ENCODE data around the gene FREM3. TPM values are rescaled to one million over a fixed set of nuclear protein-coding genes. Genes with fewer than 3 reads are reported as not detected.

Gene FREM3
- total and polyA plus RNA-seq, 7 donors: under 0.01 TPM; not detected in 6

- H3K9me3 ChIP-seq: no peaks in the 10 kb centered on the region
- intact Hi-C loops (cut with DNase I): no loop called here
- no peak overlapping the region for H3K27ac ChIP-seq
- no peak overlapping the region for H3K4me3 ChIP-seq
- no peaks in the 10 kb centered on the region for H3K36me3 ChIP-seq
- DNase-seq: no peak
- no peaks in the 10 kb centered on the region for H3K4me1 ChIP-seq
- TF ChIP-seq POLR2AphosphoS5 (IDR thresholded peaks at IDR 0.05) (no peak), EP300 (IDR thresholded peaks at IDR 0.05) (no peak), POLR2A (IDR thresholded peaks at IDR 0.05) (no peak)
- TF ChIP-seq, protein P1, sequence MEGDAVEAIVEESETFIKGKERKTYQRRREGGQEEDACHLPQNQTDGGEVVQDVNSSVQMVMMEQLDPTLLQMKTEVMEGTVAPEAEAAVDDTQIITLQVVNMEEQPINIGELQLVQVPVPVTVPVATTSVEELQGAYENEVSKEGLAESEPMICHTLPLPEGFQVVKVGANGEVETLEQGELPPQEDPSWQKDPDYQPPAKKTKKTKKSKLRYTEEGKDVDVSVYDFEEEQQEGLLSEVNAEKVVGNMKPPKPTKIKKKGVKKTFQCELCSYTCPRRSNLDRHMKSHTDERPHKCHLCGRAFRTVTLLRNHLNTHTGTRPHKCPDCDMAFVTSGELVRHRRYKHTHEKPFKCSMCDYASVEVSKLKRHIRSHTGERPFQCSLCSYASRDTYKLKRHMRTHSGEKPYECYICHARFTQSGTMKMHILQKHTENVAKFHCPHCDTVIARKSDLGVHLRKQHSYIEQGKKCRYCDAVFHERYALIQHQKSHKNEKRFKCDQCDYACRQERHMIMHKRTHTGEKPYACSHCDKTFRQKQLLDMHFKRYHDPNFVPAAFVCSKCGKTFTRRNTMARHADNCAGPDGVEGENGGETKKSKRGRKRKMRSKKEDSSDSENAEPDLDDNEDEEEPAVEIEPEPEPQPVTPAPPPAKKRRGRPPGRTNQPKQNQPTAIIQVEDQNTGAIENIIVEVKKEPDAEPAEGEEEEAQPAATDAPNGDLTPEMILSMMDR (IDR thresholded peaks at IDR 0.05): no peak
- WGBS, 2 donors: 32 to 70% methylated on average over 1 of the region's 1 CpG
- no peaks in the 10 kb centered on the region for H3K27me3 ChIP-seq
Observed at GRCh38 chr4:143712155-143712550, 11.7 kb upstream of the FREM3 start.

DNA sequence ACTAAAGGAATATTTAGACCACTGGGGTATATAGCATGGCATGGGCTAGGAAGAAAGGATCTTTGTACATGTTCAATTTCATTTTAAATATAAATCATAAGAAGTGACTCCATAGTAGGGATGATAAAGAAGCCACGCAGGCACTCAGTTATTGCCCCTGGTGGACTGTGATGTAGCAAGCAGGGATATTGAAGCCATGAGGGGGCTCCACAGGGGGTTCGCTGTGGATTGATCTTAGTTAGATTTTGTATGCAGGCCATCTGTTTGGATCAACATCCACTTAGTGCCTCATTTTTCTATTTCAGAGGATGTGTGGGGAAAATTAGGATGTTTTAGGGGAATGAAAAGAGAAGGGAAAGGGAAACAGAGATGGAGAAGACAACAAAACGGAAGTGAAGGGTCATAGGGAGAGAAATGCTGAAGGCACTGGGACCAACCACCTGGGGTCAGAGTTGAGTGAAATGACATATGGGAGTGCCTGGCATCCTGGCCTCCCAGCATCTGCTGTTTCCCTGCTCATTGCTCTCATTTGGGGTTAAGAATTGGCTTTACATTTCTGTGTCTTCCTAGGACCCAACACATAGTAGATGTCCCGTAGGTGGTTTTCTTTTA, 11.2 kb upstream of the FREM3 start:
- TF ChIP-seq POLR2A (IDR thresholded peaks at IDR 0.05) (no peak), POLR2AphosphoS5 (IDR thresholded peaks at IDR 0.05) (no peak), EP300 (IDR thresholded peaks at IDR 0.05) (no peak)
- TF ChIP-seq, protein P1 (IDR thresholded peaks at IDR 0.05): no peak
- H3K4me3 ChIP-seq: no peak overlapping the region
- no peak overlapping the region for H3K27ac ChIP-seq
- intact Hi-C loops (cut with DNase I): no loop called here
- 84 to 92% methylated on average over 4 of the region's 4 CpGs for WGBS, 2 donors
- H3K9me3 ChIP-seq: no peaks in the 10 kb centered on the region
- no peaks in the 10 kb centered on the region for H3K4me1 ChIP-seq
- DNase-seq: no peak
- H3K27me3 ChIP-seq: no peaks in the 10 kb centered on the region
- H3K36me3 ChIP-seq: no peaks in the 10 kb centered on the region

DNA sequence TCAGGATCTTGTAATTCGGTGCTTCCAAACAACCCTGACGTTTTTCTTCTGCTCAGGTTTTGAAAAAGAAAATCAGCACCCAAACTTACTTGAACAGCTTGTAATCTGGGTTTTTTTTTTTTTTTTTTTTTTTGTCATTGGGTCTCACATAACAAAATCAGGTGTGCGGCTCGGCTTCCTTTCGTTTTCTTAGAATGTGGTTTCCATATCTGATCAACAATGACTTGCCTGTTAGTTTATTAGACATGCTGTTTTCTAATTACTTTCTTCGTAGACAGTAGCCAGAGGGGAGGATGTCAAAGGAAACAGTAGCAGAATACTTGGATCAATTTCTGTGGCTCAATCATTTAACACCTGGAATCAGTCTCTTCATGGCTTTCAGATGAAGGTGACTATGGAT, 890 bp upstream of the FREM3 start:
- peaks cover 14 to 51% (median 23%) of the 10 kb centered on the region in 3 donors for H3K27me3 ChIP-seq
- no peak for DNase-seq
- no peak overlapping the region for H3K4me3 ChIP-seq
- TF ChIP-seq, protein P1 (IDR thresholded peaks at IDR 0.05): no peak
- no peak for TF ChIP-seq POLR2A (IDR thresholded peaks at IDR 0.05)
- no peak for TF ChIP-seq EP300 (IDR thresholded peaks at IDR 0.05)
- no peak for TF ChIP-seq POLR2AphosphoS5 (IDR thresholded peaks at IDR 0.05)
- H3K9me3 ChIP-seq: no peaks in the 10 kb centered on the region
- H3K27ac ChIP-seq: no peak overlapping the region
- no peaks in the 10 kb centered on the region for H3K36me3 ChIP-seq
- 25 to 56% methylated on average over 6 of the region's 6 CpGs for WGBS, 2 donors
- peaks cover 0 to 19% (median 18%) of the 10 kb centered on the region in 4 donors for H3K4me1 ChIP-seq
- intact Hi-C loops (cut with DNase I): no loop called here

DNA sequence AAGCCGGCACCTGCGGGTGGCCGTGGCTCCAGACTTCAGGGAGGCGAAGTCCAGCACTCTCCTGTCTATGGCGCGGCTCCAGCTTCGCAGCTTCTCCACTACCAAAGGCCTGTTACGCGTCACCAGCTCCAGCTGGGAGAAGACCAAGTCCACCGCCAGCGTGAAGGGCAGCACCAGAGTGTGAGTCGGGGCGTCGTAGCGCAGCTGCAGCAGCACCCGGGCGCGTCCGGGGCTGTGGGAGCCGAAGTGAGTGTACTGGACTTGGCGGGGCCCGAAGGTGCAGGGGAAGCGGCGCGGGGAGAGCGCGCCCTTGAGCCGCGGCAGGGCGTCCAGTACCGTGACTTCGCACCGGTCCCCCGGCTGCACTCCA, 444 bp downstream of the FREM3 start:
- intact Hi-C loops (cut with DNase I): no loop called here
- H3K27me3 ChIP-seq: peaks cover 14 to 54% (median 23%) of the 10 kb centered on the region in 3 donors
- peak; percentile 71 for DNase-seq
- no peak overlapping the region for H3K27ac ChIP-seq
- H3K4me1 ChIP-seq: peaks cover 0 to 19% (median 18%) of the 10 kb centered on the region in 4 donors
- no peaks in the 10 kb centered on the region for H3K36me3 ChIP-seq
- peak overlapping the region; percentile 14 to 46 (median 42) for H3K4me3 ChIP-seq
- TF ChIP-seq, protein P1 (IDR thresholded peaks at IDR 0.05): no peak
- TF ChIP-seq EP300 (IDR thresholded peaks at IDR 0.05): no peak
- no peak for TF ChIP-seq POLR2A (IDR thresholded peaks at IDR 0.05)
- no peak for TF ChIP-seq POLR2AphosphoS5 (IDR thresholded peaks at IDR 0.05)
- H3K9me3 ChIP-seq: no peaks in the 10 kb centered on the region
- WGBS, 2 donors: 3 to 6% methylated on average over 34 of the region's 34 CpGs
